ENCODE measurements around the gene OBP2B.

GRCh38 chr9:133167769-133168168, 41.3 kb downstream of the OBP2B start:
- TF ChIP-seq, protein P1, sequence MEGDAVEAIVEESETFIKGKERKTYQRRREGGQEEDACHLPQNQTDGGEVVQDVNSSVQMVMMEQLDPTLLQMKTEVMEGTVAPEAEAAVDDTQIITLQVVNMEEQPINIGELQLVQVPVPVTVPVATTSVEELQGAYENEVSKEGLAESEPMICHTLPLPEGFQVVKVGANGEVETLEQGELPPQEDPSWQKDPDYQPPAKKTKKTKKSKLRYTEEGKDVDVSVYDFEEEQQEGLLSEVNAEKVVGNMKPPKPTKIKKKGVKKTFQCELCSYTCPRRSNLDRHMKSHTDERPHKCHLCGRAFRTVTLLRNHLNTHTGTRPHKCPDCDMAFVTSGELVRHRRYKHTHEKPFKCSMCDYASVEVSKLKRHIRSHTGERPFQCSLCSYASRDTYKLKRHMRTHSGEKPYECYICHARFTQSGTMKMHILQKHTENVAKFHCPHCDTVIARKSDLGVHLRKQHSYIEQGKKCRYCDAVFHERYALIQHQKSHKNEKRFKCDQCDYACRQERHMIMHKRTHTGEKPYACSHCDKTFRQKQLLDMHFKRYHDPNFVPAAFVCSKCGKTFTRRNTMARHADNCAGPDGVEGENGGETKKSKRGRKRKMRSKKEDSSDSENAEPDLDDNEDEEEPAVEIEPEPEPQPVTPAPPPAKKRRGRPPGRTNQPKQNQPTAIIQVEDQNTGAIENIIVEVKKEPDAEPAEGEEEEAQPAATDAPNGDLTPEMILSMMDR (conservative IDR thresholded peaks at IDR 0.05): no peak
- no peak for TF ChIP-seq EZH2 (IDR thresholded peaks at IDR 0.05; ENCODE audit: low read depth)

All from PC-9 (cell line).